ENCODE data around the gene NIT1.
A peak's percentile ranks its signal among the peaks of the same experiment; 100 is the strongest.

NIT1 gene

GRCh38 chr1:161080441-161081405 lies 37.2 kb upstream of the NIT1 start:
- TF ChIP-seq, protein P1, sequence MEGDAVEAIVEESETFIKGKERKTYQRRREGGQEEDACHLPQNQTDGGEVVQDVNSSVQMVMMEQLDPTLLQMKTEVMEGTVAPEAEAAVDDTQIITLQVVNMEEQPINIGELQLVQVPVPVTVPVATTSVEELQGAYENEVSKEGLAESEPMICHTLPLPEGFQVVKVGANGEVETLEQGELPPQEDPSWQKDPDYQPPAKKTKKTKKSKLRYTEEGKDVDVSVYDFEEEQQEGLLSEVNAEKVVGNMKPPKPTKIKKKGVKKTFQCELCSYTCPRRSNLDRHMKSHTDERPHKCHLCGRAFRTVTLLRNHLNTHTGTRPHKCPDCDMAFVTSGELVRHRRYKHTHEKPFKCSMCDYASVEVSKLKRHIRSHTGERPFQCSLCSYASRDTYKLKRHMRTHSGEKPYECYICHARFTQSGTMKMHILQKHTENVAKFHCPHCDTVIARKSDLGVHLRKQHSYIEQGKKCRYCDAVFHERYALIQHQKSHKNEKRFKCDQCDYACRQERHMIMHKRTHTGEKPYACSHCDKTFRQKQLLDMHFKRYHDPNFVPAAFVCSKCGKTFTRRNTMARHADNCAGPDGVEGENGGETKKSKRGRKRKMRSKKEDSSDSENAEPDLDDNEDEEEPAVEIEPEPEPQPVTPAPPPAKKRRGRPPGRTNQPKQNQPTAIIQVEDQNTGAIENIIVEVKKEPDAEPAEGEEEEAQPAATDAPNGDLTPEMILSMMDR (IDR thresholded peaks at IDR 0.05; ENCODE audit: low read depth, low read length, missing control alignments) = no peak
- no peak for DNase-seq (ENCODE audit: extremely low read depth, low read depth)
- no peak overlapping the region for H3K4me3 ChIP-seq (replicated peaks; ENCODE audit: low read depth, low read length)

GRCh38 chr1:161081519-161081918 lies 36.4 kb upstream of the NIT1 start:
- DNase-seq (ENCODE audit: extremely low read depth, low read depth) = no peak
- TF ChIP-seq, protein P1 (IDR thresholded peaks at IDR 0.05; ENCODE audit: low read depth, low read length, missing control alignments) = no peak
- no peak overlapping the region for H3K4me3 ChIP-seq (replicated peaks; ENCODE audit: low read depth, low read length)

DNA sequence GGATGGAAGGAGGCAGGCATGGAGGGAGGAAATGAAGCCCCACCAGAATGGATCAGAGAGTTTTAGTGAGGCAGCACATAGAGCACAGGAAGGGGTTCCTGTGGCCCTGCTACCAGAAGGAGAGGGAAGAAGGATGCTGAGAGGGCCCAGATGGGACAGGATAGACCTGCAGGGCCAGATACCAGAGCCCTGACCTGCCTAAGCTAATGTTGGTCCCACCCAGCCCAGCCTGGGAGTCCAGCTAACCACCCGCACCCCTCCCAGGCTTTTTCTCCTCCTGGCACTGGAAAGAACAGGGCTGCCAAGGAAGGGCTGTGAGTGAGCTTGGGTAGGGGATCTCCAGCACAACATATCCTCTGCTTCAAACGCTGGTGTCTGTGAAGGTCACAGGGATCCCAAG lies 35.4 kb upstream of the NIT1 start:
- no peak for DNase-seq (ENCODE audit: extremely low read depth, low read depth)
- TF ChIP-seq, protein P1 (IDR thresholded peaks at IDR 0.05; ENCODE audit: low read depth, low read length, missing control alignments) = no peak
- H3K4me3 ChIP-seq (replicated peaks; ENCODE audit: low read depth, low read length) = no peak overlapping the region

- peak; percentile 38 for DNase-seq (ENCODE audit: extremely low read depth, low read depth)
- no peak overlapping the region for H3K4me3 ChIP-seq (replicated peaks; ENCODE audit: low read depth, low read length)
- TF ChIP-seq, protein P1 (IDR thresholded peaks at IDR 0.05; ENCODE audit: low read depth, low read length, missing control alignments) = no peak
Measured at GRCh38 chr1:161082996-161083747, 34.7 kb upstream of the NIT1 start.

DNA sequence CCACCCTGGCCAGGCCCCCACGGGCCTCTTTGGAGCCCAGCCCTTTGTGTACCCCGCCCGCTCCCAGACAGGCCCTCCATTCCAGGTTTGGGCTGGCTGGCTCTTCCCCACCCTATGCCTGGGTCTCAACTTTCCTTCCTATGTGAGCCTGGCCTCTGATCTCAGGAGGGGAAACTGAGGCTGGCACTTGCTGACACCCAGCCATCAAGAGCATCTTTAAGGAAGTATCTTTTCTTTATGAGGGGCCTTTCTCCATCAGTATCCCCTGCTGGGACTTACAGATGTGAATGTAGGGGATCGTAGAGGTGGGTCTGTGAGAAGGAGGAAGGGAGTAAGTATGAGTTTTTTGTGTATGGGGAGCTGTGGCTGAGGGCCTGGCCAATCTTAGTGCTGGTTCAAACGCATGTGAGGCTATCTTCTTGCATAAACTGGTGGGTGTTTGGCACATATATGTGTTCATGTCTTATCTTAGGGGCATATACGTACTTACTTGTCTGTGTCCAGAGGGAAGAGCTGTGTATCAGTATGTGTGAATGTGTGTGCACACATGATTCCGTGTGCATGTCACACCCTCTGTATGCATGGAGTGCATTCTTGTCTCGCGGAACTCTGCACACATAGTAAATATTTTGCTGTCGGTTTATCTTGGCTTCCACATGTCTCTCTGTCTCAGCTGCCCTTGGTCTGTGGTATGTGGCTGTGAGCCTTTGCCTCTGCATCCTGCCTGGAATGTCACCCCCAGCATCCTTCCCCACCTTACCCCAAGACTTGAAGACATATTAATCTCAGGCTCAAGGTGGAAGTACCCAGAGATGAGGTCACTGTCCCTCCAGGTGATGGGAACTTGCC lies 33.9 kb upstream of the NIT1 start:
- H3K4me3 ChIP-seq (replicated peaks; ENCODE audit: low read depth, low read length) = no peak overlapping the region
- DNase-seq (ENCODE audit: extremely low read depth, low read depth) = no peak
- TF ChIP-seq, protein P1 (IDR thresholded peaks at IDR 0.05; ENCODE audit: low read depth, low read length, missing control alignments) = no peak

DNA sequence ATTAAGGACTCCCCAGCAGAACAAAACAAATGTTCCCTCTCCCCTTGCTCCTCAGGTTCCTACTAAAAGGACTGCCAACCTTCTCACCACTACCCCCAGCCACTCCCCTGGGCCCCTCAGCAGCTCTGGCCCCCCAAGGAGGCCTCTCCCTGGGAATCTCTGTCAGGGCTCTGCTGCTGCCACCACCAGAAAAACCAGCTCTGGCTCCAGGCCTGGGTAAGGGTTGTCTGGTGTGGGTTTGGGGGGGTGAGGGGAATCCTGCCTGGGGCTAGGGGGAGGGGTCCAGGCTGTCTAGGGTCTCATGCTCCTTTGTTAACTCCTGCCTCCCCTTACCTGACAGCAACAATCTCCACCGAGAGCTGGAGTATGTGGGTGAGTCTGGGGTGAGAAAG lies 33.3 kb upstream of the NIT1 start:
- TF ChIP-seq, protein P1 (IDR thresholded peaks at IDR 0.05; ENCODE audit: low read depth, low read length, missing control alignments) = no peak
- no peak overlapping the region for H3K4me3 ChIP-seq (replicated peaks; ENCODE audit: low read depth, low read length)
- DNase-seq (ENCODE audit: extremely low read depth, low read depth) = no peak

All from HFF-Myc (cell line).